HL-60/S4 treated with phorbol 12-myristate 13-acetate at 8.2 ng/mL for 4 days and 3 days (cell line): ENCODE measurements around the gene RARRES2.

Source experiments
- in situ Hi-C: fragments of 300-500 bp; cut with MboI; formaldehyde crosslinking; loops from 2 replicates; pipeline ENCODE4 v1.15.0; 2022; ENCODE audit warnings: low sequenced_read_pairs

Gene RARRES2

GRCh38 chr7:150338166-150338829 lies 3.1 kb downstream of the RARRES2 start:
- in situ Hi-C loops = no loop called here

DNA sequence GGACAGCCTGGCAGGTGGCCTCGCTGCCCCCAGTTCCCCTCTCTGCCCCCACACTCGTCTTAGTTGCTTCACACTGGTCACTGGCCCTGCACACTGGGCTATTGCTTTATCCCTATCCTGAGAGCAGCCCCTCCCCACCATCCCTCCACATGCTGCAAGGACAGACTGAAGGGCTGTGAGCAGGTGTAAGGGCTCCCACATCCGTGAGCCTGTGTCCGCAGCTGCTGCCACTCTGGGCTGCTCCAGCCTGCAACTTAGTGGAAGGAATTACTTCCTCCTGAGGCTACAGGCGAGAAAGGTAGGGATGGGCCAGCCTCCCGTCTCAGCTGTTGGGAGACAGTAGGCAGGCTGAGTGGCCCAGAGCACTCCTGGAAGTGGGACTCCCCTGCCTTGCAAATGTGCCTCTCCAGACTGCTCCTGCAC lies 3.8 kb downstream of the RARRES2 start:
- in situ Hi-C loops = no loop called here

DNA sequence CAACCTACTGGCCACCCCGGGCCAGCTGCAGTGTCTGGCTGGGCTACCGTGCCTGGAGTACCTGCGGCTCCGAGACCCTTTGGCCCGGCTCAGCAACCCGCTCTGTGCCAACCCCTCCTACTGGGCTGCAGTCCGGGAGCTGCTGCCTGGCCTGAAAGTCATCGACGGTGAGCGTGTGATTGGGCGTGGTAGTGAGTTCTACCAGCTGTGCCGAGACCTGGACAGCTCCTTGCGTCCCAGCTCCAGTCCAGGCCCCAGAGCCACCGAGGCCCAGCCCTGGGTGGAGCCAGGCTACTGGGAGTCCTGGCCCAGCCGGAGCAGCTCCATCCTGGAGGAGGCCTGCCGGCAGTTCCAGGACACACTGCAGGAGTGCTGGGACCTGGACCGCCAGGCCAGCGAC lies 4.2 kb downstream of the RARRES2 start:
- in situ Hi-C loops = no loop called here

GRCh38 chr7:150336746-150337145 lies 4.7 kb downstream of the RARRES2 start:
- in situ Hi-C loops = no loop called here

DNA sequence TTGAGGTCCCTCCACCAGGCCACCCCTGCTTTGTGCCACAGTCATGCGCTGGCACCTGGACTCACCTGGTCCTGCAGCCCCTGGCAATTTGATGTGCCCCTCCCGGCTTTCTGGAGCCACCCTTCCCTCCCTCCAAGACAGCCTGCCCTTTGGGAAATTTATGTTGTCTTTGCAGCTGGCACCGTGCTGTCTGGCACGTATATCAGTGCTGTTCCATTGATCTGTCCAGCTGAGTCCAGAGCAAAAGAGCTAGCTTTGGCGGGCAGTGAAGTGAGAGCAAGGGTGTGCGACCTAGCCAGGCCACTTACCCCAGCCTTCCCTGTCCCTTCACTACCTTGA lies 5.7 kb downstream of the RARRES2 start:
- in situ Hi-C loops = no loop called here

GRCh38 chr7:150335108-150335773 lies 6.2 kb downstream of the RARRES2 start:
- in situ Hi-C loops = no loop called here

- in situ Hi-C loops = no loop called here
Observed at GRCh38 chr7:150334108-150334507, 7.3 kb downstream of the RARRES2 start.

DNA sequence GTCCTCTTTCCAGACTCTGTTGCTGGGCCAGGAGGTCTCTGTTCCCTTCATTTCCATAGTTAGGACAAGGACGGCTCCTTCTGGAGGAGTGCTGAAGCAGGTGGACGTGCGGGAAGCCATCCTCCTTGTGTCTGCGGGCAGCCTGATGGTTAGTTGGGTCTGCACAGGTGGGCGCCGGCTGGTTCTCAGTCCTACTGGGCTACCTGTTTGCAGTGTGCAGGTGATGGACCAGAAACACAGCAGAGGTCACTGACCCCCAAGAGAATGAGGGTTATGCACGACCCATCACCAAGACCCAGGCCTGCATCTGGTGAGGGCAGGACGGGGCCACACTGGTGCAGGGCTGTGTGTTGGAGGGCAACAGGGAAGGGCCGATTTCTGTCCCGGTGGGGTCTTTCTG lies 7.8 kb downstream of the RARRES2 start:
- in situ Hi-C loops = no loop called here

DNA sequence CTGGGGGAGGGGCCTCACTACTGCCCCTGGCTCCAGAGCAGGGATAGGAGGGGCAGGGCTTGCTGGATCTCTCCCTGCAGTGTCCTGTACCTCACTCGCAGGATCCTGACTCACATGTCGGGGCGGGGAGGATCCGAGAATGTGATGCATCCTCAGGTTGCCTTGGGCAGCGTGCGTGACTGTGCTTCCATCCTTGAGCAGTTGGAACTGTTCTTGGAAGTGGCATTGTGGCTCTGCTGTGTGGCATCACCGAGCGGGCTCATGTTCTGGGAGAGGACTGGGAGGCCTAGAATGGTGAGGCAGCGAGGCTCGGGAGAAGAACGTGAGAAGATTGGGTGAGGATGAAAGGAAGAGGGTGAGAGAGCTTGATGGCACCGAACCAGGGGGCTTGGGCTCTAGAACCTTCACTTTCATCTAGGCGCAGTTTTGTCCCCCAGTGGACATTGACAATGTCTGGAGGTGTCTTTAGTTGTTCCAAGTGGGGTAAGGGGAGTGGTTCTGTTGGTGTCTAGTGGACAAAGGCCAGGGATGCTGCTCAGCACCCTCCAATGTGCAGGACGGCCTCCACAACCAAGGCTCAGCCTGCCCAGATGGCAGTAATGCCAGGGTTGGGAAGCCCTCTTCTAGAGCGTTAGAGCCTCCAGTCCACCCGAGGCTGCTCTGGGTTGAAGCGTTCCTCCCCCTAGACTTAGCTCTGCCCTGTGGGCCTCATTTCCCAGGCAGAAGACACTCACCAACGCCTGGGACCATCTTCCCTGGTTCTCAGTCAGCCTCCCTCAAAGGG lies 8.4 kb downstream of the RARRES2 start:
- in situ Hi-C loops = no loop called here

- in situ Hi-C loops = no loop called here
Observed at GRCh38 chr7:150330211-150330885, 11.1 kb downstream of the RARRES2 start.

DNA sequence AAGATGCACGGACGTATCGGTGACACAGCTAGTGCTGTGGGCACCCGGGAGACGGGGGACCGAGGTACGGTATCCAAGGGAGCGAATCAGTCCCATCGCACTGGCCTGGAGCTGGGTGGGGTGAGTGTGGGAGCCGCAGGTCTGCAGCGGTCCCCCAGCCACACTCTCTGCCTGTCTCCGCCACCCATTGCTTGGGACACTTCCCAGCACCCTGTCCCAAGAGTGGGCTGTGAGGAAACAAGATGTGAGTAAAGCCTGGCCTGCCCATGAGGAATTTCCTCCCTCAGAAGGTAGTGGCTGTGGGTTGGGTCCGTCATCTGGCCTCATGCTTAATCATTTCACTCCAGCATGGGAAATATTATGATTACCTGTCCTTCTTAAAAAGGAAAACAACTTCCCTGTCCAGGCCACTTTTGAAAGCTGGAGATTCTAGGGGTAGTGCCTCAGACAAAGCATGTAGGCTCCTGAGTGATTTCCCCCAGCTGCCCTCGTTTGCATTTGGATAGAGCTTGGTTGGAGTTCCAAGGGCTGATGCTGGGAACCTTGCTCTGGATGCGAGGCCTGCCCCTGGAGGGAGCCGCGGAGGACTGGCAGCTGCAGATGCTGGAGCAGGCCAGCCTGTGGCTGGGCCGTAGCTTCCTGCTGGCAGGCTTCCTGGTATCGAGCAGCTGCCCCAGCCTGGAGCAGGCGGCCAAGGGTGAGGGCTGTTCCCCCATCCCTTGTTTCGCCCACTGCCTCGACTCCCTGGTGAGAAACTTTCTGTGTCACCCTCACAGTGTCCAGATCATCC lies 11.9 kb downstream of the RARRES2 start:
- in situ Hi-C loops = no loop called here

DNA sequence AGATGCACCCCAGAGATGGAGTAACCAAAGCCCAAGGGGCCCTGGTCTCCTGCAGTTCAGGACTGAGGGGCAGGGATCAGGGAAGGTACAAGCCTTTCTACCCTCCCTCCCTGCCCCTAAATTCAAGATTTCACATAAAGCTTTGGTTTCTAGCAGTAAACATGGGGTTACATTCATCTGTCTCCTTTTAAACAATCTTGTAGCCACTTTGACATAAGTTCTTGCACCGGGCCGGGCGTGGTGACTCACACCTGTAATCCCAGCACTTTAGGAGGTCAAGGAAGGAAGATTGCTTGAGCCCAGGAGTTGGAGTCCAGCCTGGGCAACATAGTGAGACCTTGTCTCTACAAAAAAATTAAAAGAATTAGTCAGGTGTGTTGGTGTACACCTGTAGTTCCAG lies 14.1 kb downstream of the RARRES2 start:
- in situ Hi-C loops = no loop called here

GRCh38 chr7:150326657-150327268 lies 14.7 kb downstream of the RARRES2 start:
- in situ Hi-C loops = no loop called here

- in situ Hi-C loops = no loop called here
Observed at GRCh38 chr7:150325901-150326300, 15.5 kb downstream of the RARRES2 start.

GRCh38 chr7:150325110-150325611 lies 16.3 kb downstream of the RARRES2 start:
- in situ Hi-C loops = no loop called here

- in situ Hi-C loops = no loop called here
Observed at GRCh38 chr7:150324373-150324961, 17.0 kb downstream of the RARRES2 start.

GRCh38 chr7:150323682-150324372 lies 17.6 kb downstream of the RARRES2 start:
- in situ Hi-C loops = no loop called here

DNA sequence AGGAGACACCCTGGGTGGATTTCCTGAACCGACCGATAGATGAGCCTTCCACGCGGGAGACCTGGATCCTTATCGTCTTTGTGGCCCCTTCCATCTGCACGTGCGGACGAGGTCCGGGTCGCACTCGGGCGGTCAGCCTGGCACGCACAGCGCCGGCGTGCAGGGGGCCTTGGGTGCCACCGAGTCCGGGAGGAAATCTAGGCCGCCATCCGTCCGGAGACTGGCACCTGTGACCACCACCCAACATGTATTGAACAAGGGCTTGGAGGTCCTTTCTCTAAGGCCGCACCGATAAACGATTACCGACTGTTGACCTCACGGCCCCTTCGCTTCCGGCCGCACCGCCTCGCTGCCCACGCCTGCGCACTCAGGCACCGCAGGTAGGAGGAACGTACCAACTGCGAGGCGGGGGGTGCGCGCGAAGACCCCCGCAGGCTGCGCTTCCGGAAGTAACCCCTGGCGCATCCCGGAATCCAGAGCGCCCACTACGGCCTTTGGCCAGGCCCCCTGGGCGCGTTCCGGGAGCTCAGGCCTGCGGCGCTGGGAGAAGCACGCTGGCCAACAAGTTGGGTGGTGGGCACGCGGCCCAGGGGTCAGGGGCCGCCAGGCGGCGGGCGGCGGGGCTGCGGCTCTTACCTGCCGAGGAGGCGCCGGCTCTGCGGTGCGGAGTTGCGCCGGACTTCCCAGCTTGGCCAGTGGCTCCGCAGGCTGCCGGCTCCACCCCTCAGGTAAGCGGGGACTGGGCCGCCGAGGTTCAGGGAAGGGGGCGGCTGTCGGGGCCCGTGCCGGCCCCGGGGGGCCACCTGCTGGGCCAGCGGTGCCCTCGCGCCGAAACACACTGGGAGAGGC lies 18.4 kb downstream of the RARRES2 start, which contains the start of the genes ACTR3C and LRRC61:
TSS of gene ACTR3C (minus strand) at position 713 of the 849 bp plus-strand sequence. CDS start 28,249 bp downstream, outside the sequence.
TSS of gene LRRC61 (plus strand) at position 523 of the 849 bp plus-strand sequence. CDS start 13,507 bp downstream, outside the sequence.
- in situ Hi-C loops = no loop called here
